Measurements from ENCODE around the gene NEK7.

- TF ChIP-seq ELF4 (IDR thresholded peaks at IDR 0.05) (no peak), BHLHE40 (IDR thresholded peaks at IDR 0.05; ENCODE audit: borderline replicate concordance) (no peak)
Measured at GRCh38 chr1:198153804-198154203, 3.0 kb upstream of the NEK7 start.
